Measurements from ENCODE around the gene BCORL1. TPM values are rescaled to one million over a fixed set of nuclear protein-coding genes. Genes with fewer than 3 reads are reported as not detected.

The BCORL1 gene
- total RNA-seq, 2 experiments from 2014 or later: 1.7 to 5.4 TPM

- intact Hi-C loops (cut with micrococcal nuclease; ENCODE audit: unreplicated experiment): no loop called here
- H3K4me3 ChIP-seq (ENCODE audit: low read depth, low read length, poor library complexity, severe bottlenecking): no peak overlapping the region
- H3K27ac ChIP-seq (ENCODE audit: low read depth, low read length, poor library complexity, severe bottlenecking): no peak overlapping the region
- H4K20me1 ChIP-seq (ENCODE audit: insufficient read depth, low read length): no peaks in the 10 kb centered on the region
- no peaks in the 10 kb centered on the region for H3K79me2 ChIP-seq (ENCODE audit: insufficient read depth, low read depth, low read length)
- CTCF ChIA-PET (ENCODE audit: unreplicated experiment): interaction anchor here (1.1 kb wide), 1 partner anchor 133 kb away, joined by 7 read pairs; no protein-coding TSS in a partner anchor
- H3K9me2 ChIP-seq (ENCODE audit: insufficient read depth, low read length): no peaks in the 10 kb centered on the region
- no peaks in the 10 kb centered on the region for H3K36me3 ChIP-seq (ENCODE audit: insufficient read depth, low read length)
- TF ChIP-seq EZH2phosphoT487 (IDR thresholded peaks at IDR 0.05; ENCODE audit: borderline replicate concordance, low read depth, low read length) (no peak), CTCF (conservative IDR thresholded peaks at IDR 0.05; ENCODE audit: low read length) (no peak)
- H3K4me1 ChIP-seq (ENCODE audit: insufficient read depth, low read length, poor library complexity, severe bottlenecking): peaks cover 10% of the 10 kb centered on the region
- BruUV-seq (replicated peaks): no TSS peak
- H2AFZ ChIP-seq (ENCODE audit: low read length): no peak overlapping the region
- no peak overlapping the region for H3K4me2 ChIP-seq (ENCODE audit: low read length)
- DNase-seq (ENCODE audit: low spot score): no peak
- no peaks in the 10 kb centered on the region for H3K9me3 ChIP-seq (ENCODE audit: low read length)
- POLR2A ChIA-PET: interaction anchor here (0.5 kb wide), 1 partner anchor 127 kb away, joined by 6 read pairs; no protein-coding TSS in a partner anchor
These were observed 76.2 kb downstream of the BCORL1 start for GRCh38 chrX:130058652-130059051.

GRCh38 chrX:130060122-130061069 lies 78.0 kb downstream of the BCORL1 start:
- intact Hi-C loops (cut with micrococcal nuclease; ENCODE audit: unreplicated experiment): loop anchor here (1.0 to 5.0 kb wide), 4 partner anchors 132 to 457 kb away; no protein-coding TSS in a partner anchor
- Histone ChIP-seq H3K27ac (ENCODE audit: low read depth, low read length, poor library complexity, severe bottlenecking) (no peak overlapping the region), H3K4me1 (ENCODE audit: insufficient read depth, low read length, poor library complexity, severe bottlenecking) (peaks cover 10% of the 10 kb centered on the region), H3K4me2 (ENCODE audit: low read length) (peak overlapping the region; percentile 77), H2AFZ (ENCODE audit: low read length) (peak overlapping the region; percentile 85), H3K9me2 (ENCODE audit: insufficient read depth, low read length) (no peaks in the 10 kb centered on the region), H3K9me3 (ENCODE audit: low read length) (no peaks in the 10 kb centered on the region), H3K4me3 (ENCODE audit: low read depth, low read length, poor library complexity, severe bottlenecking) (peak overlapping the region; percentile 66), H4K20me1 (ENCODE audit: insufficient read depth, low read length) (no peaks in the 10 kb centered on the region), H3K36me3 (ENCODE audit: insufficient read depth, low read length) (no peaks in the 10 kb centered on the region), H3K79me2 (ENCODE audit: insufficient read depth, low read depth, low read length) (no peaks in the 10 kb centered on the region)
- peak; percentile 76 for DNase-seq (ENCODE audit: low spot score)
- no TSS peak for BruUV-seq (replicated peaks)
- POLR2A ChIA-PET: no interaction called here
- CTCF ChIA-PET (ENCODE audit: unreplicated experiment): interaction anchor here (0.6 to 1.7 kb wide), 11 partner anchors 39 to 459 kb away, joined by 3 to 13 read pairs (median 3); no protein-coding TSS in a partner anchor
- TF ChIP-seq CTCF (conservative IDR thresholded peaks at IDR 0.05; ENCODE audit: low read length): peak; percentile 80
- TF ChIP-seq EZH2phosphoT487 (IDR thresholded peaks at IDR 0.05; ENCODE audit: borderline replicate concordance, low read depth, low read length): no peak

Data from OCI-LY7 (cell line).